HCT116 (cell line): ENCODE data around the gene ABHD5. TPM values are rescaled to one million over a fixed set of nuclear protein-coding genes. Genes with fewer than 3 reads are reported as not detected.

Experiments
- ATAC-seq: fragments of 200-7000 bp; cut with Tn5 transposase; 2 replicates; pipeline ENCODE4 v1.9.1; 2020; ENCODE audit warnings: mild to moderate bottlenecking, moderate library complexity
- BruUV-seq: library from RNA; stranded (reverse); fragments of 400-500 nt; replicated peaks from 2 replicates; lab custom pipeline; 2021; lab: Mats Ljungman, UMichigan
- CTCF ChIA-PET: fragments of 300-600 bp; sonication (Branson Sonifier 250); formaldehyde crosslinking; loops from one replicate; lab custom pipeline; 2021; ENCODE audit warnings: antibody characterized with exemption; lab: Charles Lee
- POLR2A ChIA-PET: fragments of 300-600, 350-600 bp; sonication (Branson Sonifier 250); formaldehyde crosslinking; loops from one replicate; lab custom pipeline; 2021; ENCODE audit warnings: antibody characterized with exemption; lab: Charles Lee
- RAD21 ChIA-PET, 2 experiments: fragments of 300-600 bp; sonication (Branson Sonifier 250); formaldehyde crosslinking; loops; one replicate each; lab custom pipeline; 2023; ENCODE audit warnings: low total read pairs in 2 of 2; ENCODE audit not compliant: uncharacterized antibody in 2 of 2, unreplicated experiment in 2 of 2, low non-redundant PET in 1 of 2; lab: Charles Lee
- DNase-seq: peaks from one replicate; pipeline ENCODE4 v3.0.0-alpha.2; 2010; ENCODE audit warnings: low read depth, low spot score
- H2AFZ ChIP-seq: fragments of 200-600 bp; shearing (Covaris generic), sonication (generic); 2 replicates; pipeline ENCODE4 v1.6.1; 2017; ENCODE audit warnings: low read depth, mixed run types, mixed read lengths, antibody characterized with exemption, low read length; ENCODE audit not compliant: poor library complexity, severe bottlenecking
- H3K27ac ChIP-seq: 2 replicates; pipeline ENCODE4 v1.5.1; 2012; ENCODE audit warnings: low read depth, low read length
- H3K27me3 ChIP-seq: fragments of 200-600 bp; sonication (generic); 2 replicates; pipeline ENCODE4 v1.6.1; 2016; ENCODE audit warnings: mixed run types, low read length, mixed read lengths; ENCODE audit not compliant: insufficient read depth
- H3K36me3 ChIP-seq, 2 experiments: fragments of 200-500 bp in 1 of 2; fragments of 200-600 bp in 1 of 2; sonication (Bioruptor generic) in 1 of 2; sonication (generic) in 1 of 2; 2 replicates each; pipeline versions ENCODE4 v1.5.1 to v1.6.1; 2014 to 2016; ENCODE audit warnings: low read length in 2 of 2, inconsistent platforms in 1 of 2, mixed read lengths in 1 of 2, mixed run types in 1 of 2; ENCODE audit not compliant: insufficient read depth in 2 of 2, control insufficient read depth in 1 of 2
- H3K4me1 ChIP-seq, 2 experiments: fragments of 200-600 bp in 1 of 2; sonication (generic) in 1 of 2; 2 replicates each; pipeline versions ENCODE4 v1.5.1 to v1.6.1; 2012 to 2017; ENCODE audit warnings: low read length in 2 of 2, inconsistent platforms in 1 of 2, mild to moderate bottlenecking in 1 of 2, mixed read lengths in 1 of 2, mixed run types in 1 of 2, moderate library complexity in 1 of 2; ENCODE audit not compliant: insufficient read depth in 2 of 2, control insufficient read depth in 1 of 2
- H3K4me2 ChIP-seq: fragments of 200-600 bp; sonication (generic); 2 replicates; pipeline ENCODE4 v1.6.1; 2017; ENCODE audit warnings: mixed run types, low read length, mixed read lengths
- H3K4me3 ChIP-seq, 2 experiments: fragments of 200-600 bp in 1 of 2; sonication (generic) in 1 of 2; replicated peaks in 1 of 2; 2 replicates each; pipeline ENCODE4 v1.5.1; 2011 to 2016; ENCODE audit warnings: low read length in 2 of 2, control low read depth in 1 of 2, low read depth in 1 of 2, mild to moderate bottlenecking in 1 of 2, mixed read lengths in 1 of 2, mixed run types in 1 of 2
- H3K79me2 ChIP-seq: fragments of 200-600 bp; sonication (generic); 2 replicates; pipeline ENCODE4 v1.6.1; 2017; ENCODE audit warnings: mild to moderate bottlenecking, mixed run types, low read length, moderate library complexity, mixed read lengths; ENCODE audit not compliant: insufficient read depth
- H3K9ac ChIP-seq: fragments of 200-600 bp; sonication (generic); 2 replicates; pipeline ENCODE4 v1.6.1; 2016; ENCODE audit warnings: low read length, mixed read lengths
- H3K9me2 ChIP-seq: fragments of 200-600 bp; sonication (generic), shearing (Covaris generic); 2 replicates; pipeline ENCODE4 v1.6.1; 2017; ENCODE audit warnings: mixed run types, mild to moderate bottlenecking, moderate library complexity; ENCODE audit not compliant: insufficient read depth
- H3K9me3 ChIP-seq, 2 experiments: fragments of 200-500 bp in 1 of 2; fragments of 200-600 bp in 1 of 2; sonication (Bioruptor generic) in 1 of 2; sonication (generic) in 1 of 2; 2 replicates each; pipeline ENCODE4 v1.6.1; 2014 to 2017; ENCODE audit warnings: low read length in 2 of 2, mixed read lengths in 2 of 2, inconsistent platforms in 1 of 2, low read depth in 1 of 2, mild to moderate bottlenecking in 1 of 2, mixed run types in 1 of 2, moderate library complexity in 1 of 2; ENCODE audit not compliant: control insufficient read depth in 1 of 2, insufficient read depth in 1 of 2
- H4K20me1 ChIP-seq: fragments of 200-600 bp; sonication (generic), shearing (Covaris generic); 2 replicates; pipeline ENCODE4 v1.6.1; 2017; ENCODE audit warnings: mixed run types, mild to moderate bottlenecking, moderate library complexity; ENCODE audit not compliant: insufficient read depth
- CBX3 ChIP-seq: IDR thresholded peaks from 2 replicates; pipeline ENCODE4 v1.6.1; 2012; ENCODE audit warnings: low read depth
- CEBPB ChIP-seq: IDR thresholded peaks from 2 replicates; pipeline ENCODE4 v1.6.1; 2012; ENCODE audit warnings: low read depth
- EGR1 ChIP-seq: IDR thresholded peaks from 2 replicates; pipeline ENCODE4 v1.6.1; 2012; ENCODE audit warnings: low read depth
- EZH2 ChIP-seq: fragments of 200-600 bp; sonication (generic); IDR thresholded peaks from 2 replicates; pipeline ENCODE4 v1.6.1; 2017; ENCODE audit warnings: antibody characterized with exemption, mixed run types
- EZH2phosphoT487 ChIP-seq: fragments of 200-600 bp; IDR thresholded peaks from 2 replicates; pipeline ENCODE4 v1.6.1; 2018; ENCODE audit warnings: antibody characterized with exemption, borderline replicate concordance
- POLR2A ChIP-seq: IDR thresholded peaks from 2 replicates; pipeline ENCODE4 v1.7.0; 2011; ENCODE audit warnings: borderline replicate concordance; ENCODE audit not compliant: insufficient read depth, insufficient read length; ENCODE audit errors: extremely low read depth
- RAD21 ChIP-seq: IDR thresholded peaks from 2 replicates; pipeline ENCODE4 v1.6.1; 2012; ENCODE audit warnings: low read depth, mild to moderate bottlenecking
- SIN3A ChIP-seq: IDR thresholded peaks from 2 replicates; pipeline ENCODE4 v1.6.1; 2012; ENCODE audit warnings: low read depth
- TCF7L2 ChIP-seq: IDR thresholded peaks from 2 replicates; pipeline ENCODE4 v1.7.0; 2011; ENCODE audit warnings: borderline replicate concordance, inconsistent platforms; ENCODE audit not compliant: insufficient read depth, insufficient read length; ENCODE audit errors: extremely low read depth
- YY1 ChIP-seq: IDR thresholded peaks from 2 replicates; pipeline ENCODE4 v1.6.1; 2011; ENCODE audit warnings: low read length, low read depth, moderate library complexity, mild to moderate bottlenecking; ENCODE audit not compliant: insufficient replicate concordance; ENCODE audit errors: extremely low read depth
- ZNF274 ChIP-seq: fragments of 200-500 bp; sonication (Bioruptor generic); IDR thresholded peaks from 2 replicates; pipeline ENCODE4 v1.6.1; 2014; ENCODE audit warnings: mild to moderate bottlenecking, low read depth, low read length, inconsistent platforms
- intact Hi-C: fragments of 100-400 bp; cut with micrococcal nuclease; formaldehyde crosslinking; loops from 2 replicates; pipeline ENCODE4 v1.10.0; 2022
- total RNA-seq: library from RNA; stranded (reverse); gene quantifications from one replicate; pipeline ENCODE4 v1.2.1, GENCODE V29; 2021; ENCODE audit not compliant: unreplicated experiment
- TF ChIP-seq, protein P1 (sequence below): IDR thresholded peaks from 2 replicates; pipeline ENCODE4 v1.6.1; 2011; ENCODE audit warnings: mild to moderate bottlenecking, low read length, moderate library complexity; ENCODE audit not compliant: insufficient replicate concordance; ENCODE audit errors: extremely low read depth
- TF ChIP-seq, protein P2 (sequence below), 3 experiments: fragments of 200-600 bp in 1 of 3; sonication (generic) in 1 of 3; IDR thresholded peaks in 2 of 3; conservative IDR thresholded peaks in 1 of 3; 2 replicates each; pipeline ENCODE4 v1.5.1; 2012 to 2017; ENCODE audit warnings: low read depth in 2 of 3, low read length in 2 of 3, antibody characterized with exemption in 1 of 3, borderline replicate concordance in 1 of 3, control low read depth in 1 of 3, mild to moderate bottlenecking in 1 of 3, mixed read lengths in 1 of 3, mixed run types in 1 of 3, moderate library complexity in 1 of 3; ENCODE audit not compliant: insufficient read depth in 1 of 3

The ABHD5 gene
- total RNA-seq, 1 experiment from 2014 or later, result 18.5 TPM

DNA sequence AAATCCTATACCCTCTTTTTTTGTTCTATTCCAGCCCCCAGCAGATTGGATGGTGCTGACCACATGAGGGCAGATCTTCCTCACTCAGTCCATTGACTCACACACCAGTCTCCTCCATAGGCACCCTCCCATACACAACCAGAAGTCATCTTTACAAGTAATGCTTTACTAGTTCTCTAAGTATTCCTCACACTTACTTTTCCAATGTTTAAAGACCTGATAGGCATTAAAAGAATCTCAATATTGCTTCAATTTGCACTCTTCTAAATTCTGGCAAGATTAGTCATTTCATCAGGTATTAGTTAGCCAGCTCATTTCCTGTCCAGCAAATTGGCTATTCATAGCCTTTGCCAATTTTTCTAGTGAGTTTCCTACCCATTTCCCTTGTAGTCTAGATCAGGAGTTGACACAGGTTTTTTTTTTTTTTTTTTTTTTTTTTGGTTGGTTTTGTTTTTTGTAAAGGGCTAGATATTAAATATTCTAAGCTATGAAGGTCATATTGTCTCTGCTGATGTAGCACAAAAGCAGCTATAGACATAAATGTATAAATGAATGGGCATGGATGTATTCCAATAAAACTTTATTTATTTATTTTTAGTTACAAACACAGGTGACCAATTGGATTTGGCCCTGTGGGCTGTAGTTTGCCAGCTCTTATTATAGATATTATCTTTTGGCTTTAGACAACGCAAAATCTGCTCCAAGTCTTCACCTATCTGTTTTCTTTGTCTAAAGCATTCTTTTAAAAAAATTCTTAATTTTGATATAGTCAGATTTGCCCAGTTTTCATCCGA lies 76.1 kb downstream of the ABHD5 start (continued):
- TF ChIP-seq ZNF274 (no peak), SIN3A (no peak), EGR1 (no peak), CEBPB (no peak), TCF7L2 (no peak)
- TF ChIP-seq, protein P1, sequence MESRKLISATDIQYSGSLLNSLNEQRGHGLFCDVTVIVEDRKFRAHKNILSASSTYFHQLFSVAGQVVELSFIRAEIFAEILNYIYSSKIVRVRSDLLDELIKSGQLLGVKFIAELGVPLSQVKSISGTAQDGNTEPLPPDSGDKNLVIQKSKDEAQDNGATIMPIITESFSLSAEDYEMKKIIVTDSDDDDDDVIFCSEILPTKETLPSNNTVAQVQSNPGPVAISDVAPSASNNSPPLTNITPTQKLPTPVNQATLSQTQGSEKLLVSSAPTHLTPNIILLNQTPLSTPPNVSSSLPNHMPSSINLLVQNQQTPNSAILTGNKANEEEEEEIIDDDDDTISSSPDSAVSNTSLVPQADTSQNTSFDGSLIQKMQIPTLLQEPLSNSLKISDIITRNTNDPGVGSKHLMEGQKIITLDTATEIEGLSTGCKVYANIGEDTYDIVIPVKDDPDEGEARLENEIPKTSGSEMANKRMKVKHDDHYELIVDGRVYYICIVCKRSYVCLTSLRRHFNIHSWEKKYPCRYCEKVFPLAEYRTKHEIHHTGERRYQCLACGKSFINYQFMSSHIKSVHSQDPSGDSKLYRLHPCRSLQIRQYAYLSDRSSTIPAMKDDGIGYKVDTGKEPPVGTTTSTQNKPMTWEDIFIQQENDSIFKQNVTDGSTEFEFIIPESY, result no peak

DNA sequence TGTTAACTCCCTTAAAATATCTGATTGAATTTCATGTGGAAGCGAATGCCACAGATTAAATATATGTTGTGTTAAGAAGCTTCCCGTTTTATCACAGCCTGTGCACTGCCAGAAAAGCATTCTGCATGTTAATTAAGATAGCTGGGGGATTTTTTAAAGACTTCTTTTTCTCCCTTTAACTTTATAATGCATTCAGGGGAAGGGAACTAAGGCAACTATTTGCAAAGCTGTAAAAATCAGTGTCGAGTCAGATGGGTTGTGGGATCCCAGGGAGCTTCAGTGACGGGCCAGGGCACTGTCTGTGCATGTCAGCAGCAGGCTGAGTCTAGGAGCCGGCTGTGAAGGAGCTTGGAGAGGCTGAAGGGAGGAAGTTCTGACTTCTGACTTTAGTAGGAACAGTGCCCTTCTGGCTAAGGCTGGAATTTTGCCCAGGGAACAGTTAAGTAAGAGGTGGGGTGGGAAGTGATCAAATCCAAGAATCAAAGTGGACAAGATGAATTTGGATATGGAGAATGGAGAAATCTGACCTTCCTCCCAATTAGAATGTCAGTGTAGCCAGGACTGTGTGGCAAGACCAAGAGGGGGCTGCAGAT lies 77.7 kb downstream of the ABHD5 start:
- ChIA-PET CTCF (interaction anchor here (0.5 to 1.9 kb wide), 6 partner anchors 9 to 928 kb away, joined by 3 to 6 read pairs (median 4); no protein-coding TSS in a partner anchor), RAD21 (no interaction called here), POLR2A (no interaction called here)
- H3K4me2 ChIP-seq, result peak overlapping the region; percentile 78; the same call in 1 of the 2 replicates
- no peak overlapping the region for H3K27ac ChIP-seq
- H3K4me3 ChIP-seq, result no peak overlapping the region
- no peaks in the 10 kb centered on the region for H3K27me3 ChIP-seq
- H3K79me2 ChIP-seq, result no peaks in the 10 kb centered on the region
- H4K20me1 ChIP-seq, result no peaks in the 10 kb centered on the region
- H3K9ac ChIP-seq, result no peak overlapping the region
- no peaks in the 10 kb centered on the region for H3K9me3 ChIP-seq
- peaks cover 18 to 38% of the 10 kb centered on the region in 2 experiments for H3K4me1 ChIP-seq
- H3K9me2 ChIP-seq, result no peaks in the 10 kb centered on the region
- no TSS peak for BruUV-seq
- no peaks in the 10 kb centered on the region for H3K36me3 ChIP-seq
- DNase-seq, result no peak
- intact Hi-C loops, result no loop called here
- ATAC-seq, result no peak
- TF ChIP-seq EZH2phosphoT487, result no peak
- TF ChIP-seq EZH2, result no peak
- TF ChIP-seq CBX3, result no peak
- TF ChIP-seq, protein P2, sequence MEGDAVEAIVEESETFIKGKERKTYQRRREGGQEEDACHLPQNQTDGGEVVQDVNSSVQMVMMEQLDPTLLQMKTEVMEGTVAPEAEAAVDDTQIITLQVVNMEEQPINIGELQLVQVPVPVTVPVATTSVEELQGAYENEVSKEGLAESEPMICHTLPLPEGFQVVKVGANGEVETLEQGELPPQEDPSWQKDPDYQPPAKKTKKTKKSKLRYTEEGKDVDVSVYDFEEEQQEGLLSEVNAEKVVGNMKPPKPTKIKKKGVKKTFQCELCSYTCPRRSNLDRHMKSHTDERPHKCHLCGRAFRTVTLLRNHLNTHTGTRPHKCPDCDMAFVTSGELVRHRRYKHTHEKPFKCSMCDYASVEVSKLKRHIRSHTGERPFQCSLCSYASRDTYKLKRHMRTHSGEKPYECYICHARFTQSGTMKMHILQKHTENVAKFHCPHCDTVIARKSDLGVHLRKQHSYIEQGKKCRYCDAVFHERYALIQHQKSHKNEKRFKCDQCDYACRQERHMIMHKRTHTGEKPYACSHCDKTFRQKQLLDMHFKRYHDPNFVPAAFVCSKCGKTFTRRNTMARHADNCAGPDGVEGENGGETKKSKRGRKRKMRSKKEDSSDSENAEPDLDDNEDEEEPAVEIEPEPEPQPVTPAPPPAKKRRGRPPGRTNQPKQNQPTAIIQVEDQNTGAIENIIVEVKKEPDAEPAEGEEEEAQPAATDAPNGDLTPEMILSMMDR (IDR thresholded peaks at IDR 0.05 in 2 of 3, conservative IDR thresholded peaks at IDR 0.05 in 1 of 3; ENCODE audit: borderline replicate concordance in 1 of 3, insufficient read depth in 1 of 3, low read depth in 2 of 3, low read length in 2 of 3), result no peak
- no peak for TF ChIP-seq POLR2A
- TF ChIP-seq RAD21, result no peak
- TF ChIP-seq TCF7L2, result no peak
- TF ChIP-seq YY1, result no peak
- H2AFZ ChIP-seq, result peak overlapping the region; percentile 100
